HCT116 (cell line): Measurements from ENCODE around the gene LAD1. TPM values are rescaled to one million over a fixed set of nuclear protein-coding genes. Genes with fewer than 3 reads are reported as not detected.

Experiments
- ATAC-seq: fragments of 200-7000 bp; cut with Tn5 transposase; 2 replicates; pipeline ENCODE4 v1.9.1; 2020; ENCODE audit warnings: mild to moderate bottlenecking, moderate library complexity
- BruUV-seq: library from RNA; stranded (reverse); fragments of 400-500 nt; replicated peaks from 2 replicates; lab custom pipeline; 2021; lab: Mats Ljungman, UMichigan
- CTCF ChIA-PET: fragments of 300-600 bp; sonication (Branson Sonifier 250); formaldehyde crosslinking; loops from one replicate; lab custom pipeline; 2021; ENCODE audit warnings: antibody characterized with exemption; lab: Charles Lee
- POLR2A ChIA-PET: fragments of 300-600, 350-600 bp; sonication (Branson Sonifier 250); formaldehyde crosslinking; loops from one replicate; lab custom pipeline; 2021; ENCODE audit warnings: antibody characterized with exemption; lab: Charles Lee
- RAD21 ChIA-PET, 2 experiments: fragments of 300-600 bp; sonication (Branson Sonifier 250); formaldehyde crosslinking; loops; one replicate each; lab custom pipeline; 2023; ENCODE audit warnings: low total read pairs in 2 of 2; ENCODE audit not compliant: uncharacterized antibody in 2 of 2, unreplicated experiment in 2 of 2, low non-redundant PET in 1 of 2; lab: Charles Lee
- DNase-seq: peaks from one replicate; pipeline ENCODE4 v3.0.0-alpha.2; 2010; ENCODE audit warnings: low read depth, low spot score
- H2AFZ ChIP-seq: fragments of 200-600 bp; shearing (Covaris generic), sonication (generic); 2 replicates; pipeline ENCODE4 v1.6.1; 2017; ENCODE audit warnings: low read depth, mixed run types, mixed read lengths, antibody characterized with exemption, low read length; ENCODE audit not compliant: poor library complexity, severe bottlenecking
- H3K27ac ChIP-seq: 2 replicates; pipeline ENCODE4 v1.5.1; 2012; ENCODE audit warnings: low read depth, low read length
- H3K27me3 ChIP-seq: fragments of 200-600 bp; sonication (generic); 2 replicates; pipeline ENCODE4 v1.6.1; 2016; ENCODE audit warnings: mixed run types, low read length, mixed read lengths; ENCODE audit not compliant: insufficient read depth
- H3K36me3 ChIP-seq, 2 experiments: fragments of 200-500 bp in 1 of 2; fragments of 200-600 bp in 1 of 2; sonication (Bioruptor generic) in 1 of 2; sonication (generic) in 1 of 2; 2 replicates each; pipeline versions ENCODE4 v1.5.1 to v1.6.1; 2014 to 2016; ENCODE audit warnings: low read length in 2 of 2, inconsistent platforms in 1 of 2, mixed read lengths in 1 of 2, mixed run types in 1 of 2; ENCODE audit not compliant: insufficient read depth in 2 of 2, control insufficient read depth in 1 of 2
- H3K4me1 ChIP-seq, 2 experiments: fragments of 200-600 bp in 1 of 2; sonication (generic) in 1 of 2; 2 replicates each; pipeline versions ENCODE4 v1.5.1 to v1.6.1; 2012 to 2017; ENCODE audit warnings: low read length in 2 of 2, inconsistent platforms in 1 of 2, mild to moderate bottlenecking in 1 of 2, mixed read lengths in 1 of 2, mixed run types in 1 of 2, moderate library complexity in 1 of 2; ENCODE audit not compliant: insufficient read depth in 2 of 2, control insufficient read depth in 1 of 2
- H3K4me2 ChIP-seq: fragments of 200-600 bp; sonication (generic); 2 replicates; pipeline ENCODE4 v1.6.1; 2017; ENCODE audit warnings: mixed run types, low read length, mixed read lengths
- H3K4me3 ChIP-seq, 2 experiments: fragments of 200-600 bp in 1 of 2; sonication (generic) in 1 of 2; replicated peaks in 1 of 2; 2 replicates each; pipeline ENCODE4 v1.5.1; 2011 to 2016; ENCODE audit warnings: low read length in 2 of 2, control low read depth in 1 of 2, low read depth in 1 of 2, mild to moderate bottlenecking in 1 of 2, mixed read lengths in 1 of 2, mixed run types in 1 of 2
- H3K79me2 ChIP-seq: fragments of 200-600 bp; sonication (generic); 2 replicates; pipeline ENCODE4 v1.6.1; 2017; ENCODE audit warnings: mild to moderate bottlenecking, mixed run types, low read length, moderate library complexity, mixed read lengths; ENCODE audit not compliant: insufficient read depth
- H3K9ac ChIP-seq: fragments of 200-600 bp; sonication (generic); 2 replicates; pipeline ENCODE4 v1.6.1; 2016; ENCODE audit warnings: low read length, mixed read lengths
- H3K9me2 ChIP-seq: fragments of 200-600 bp; sonication (generic), shearing (Covaris generic); 2 replicates; pipeline ENCODE4 v1.6.1; 2017; ENCODE audit warnings: mixed run types, mild to moderate bottlenecking, moderate library complexity; ENCODE audit not compliant: insufficient read depth
- H3K9me3 ChIP-seq, 2 experiments: fragments of 200-500 bp in 1 of 2; fragments of 200-600 bp in 1 of 2; sonication (Bioruptor generic) in 1 of 2; sonication (generic) in 1 of 2; 2 replicates each; pipeline ENCODE4 v1.6.1; 2014 to 2017; ENCODE audit warnings: low read length in 2 of 2, mixed read lengths in 2 of 2, inconsistent platforms in 1 of 2, low read depth in 1 of 2, mild to moderate bottlenecking in 1 of 2, mixed run types in 1 of 2, moderate library complexity in 1 of 2; ENCODE audit not compliant: control insufficient read depth in 1 of 2, insufficient read depth in 1 of 2
- H4K20me1 ChIP-seq: fragments of 200-600 bp; sonication (generic), shearing (Covaris generic); 2 replicates; pipeline ENCODE4 v1.6.1; 2017; ENCODE audit warnings: mixed run types, mild to moderate bottlenecking, moderate library complexity; ENCODE audit not compliant: insufficient read depth
- CBX3 ChIP-seq: IDR thresholded peaks from 2 replicates; pipeline ENCODE4 v1.6.1; 2012; ENCODE audit warnings: low read depth
- CEBPB ChIP-seq: IDR thresholded peaks from 2 replicates; pipeline ENCODE4 v1.6.1; 2012; ENCODE audit warnings: low read depth
- EGR1 ChIP-seq: IDR thresholded peaks from 2 replicates; pipeline ENCODE4 v1.6.1; 2012; ENCODE audit warnings: low read depth
- ELF1 ChIP-seq: IDR thresholded peaks from 2 replicates; pipeline ENCODE4 v1.6.1; 2012; ENCODE audit warnings: low read depth, borderline replicate concordance
- EZH2phosphoT487 ChIP-seq: fragments of 200-600 bp; IDR thresholded peaks from 2 replicates; pipeline ENCODE4 v1.6.1; 2018; ENCODE audit warnings: antibody characterized with exemption, borderline replicate concordance
- FOSL1 ChIP-seq: IDR thresholded peaks from 2 replicates; pipeline ENCODE4 v1.6.1; 2012; ENCODE audit warnings: low read depth
- JUND ChIP-seq: IDR thresholded peaks from 2 replicates; pipeline ENCODE4 v1.6.1; 2012
- MAX ChIP-seq: IDR thresholded peaks from 2 replicates; pipeline ENCODE4 v1.6.1; 2012
- POLR2A ChIP-seq: IDR thresholded peaks from 2 replicates; pipeline ENCODE4 v1.7.0; 2011; ENCODE audit warnings: borderline replicate concordance; ENCODE audit not compliant: insufficient read depth, insufficient read length; ENCODE audit errors: extremely low read depth
- POLR2AphosphoS5 ChIP-seq: IDR thresholded peaks from 2 replicates; pipeline ENCODE4 v1.6.1; 2011; ENCODE audit warnings: mild to moderate bottlenecking, low read depth, low read length, moderate library complexity
- RAD21 ChIP-seq: IDR thresholded peaks from 2 replicates; pipeline ENCODE4 v1.6.1; 2012; ENCODE audit warnings: low read depth, mild to moderate bottlenecking
- REST ChIP-seq: IDR thresholded peaks from 2 replicates; pipeline ENCODE4 v1.6.1; 2012; ENCODE audit warnings: low read depth
- SIN3A ChIP-seq: IDR thresholded peaks from 2 replicates; pipeline ENCODE4 v1.6.1; 2012; ENCODE audit warnings: low read depth
- TCF7L2 ChIP-seq: IDR thresholded peaks from 2 replicates; pipeline ENCODE4 v1.7.0; 2011; ENCODE audit warnings: borderline replicate concordance, inconsistent platforms; ENCODE audit not compliant: insufficient read depth, insufficient read length; ENCODE audit errors: extremely low read depth
- YY1 ChIP-seq: IDR thresholded peaks from 2 replicates; pipeline ENCODE4 v1.6.1; 2011; ENCODE audit warnings: low read length, low read depth, moderate library complexity, mild to moderate bottlenecking; ENCODE audit not compliant: insufficient replicate concordance; ENCODE audit errors: extremely low read depth
- ZBTB33 ChIP-seq: IDR thresholded peaks from 2 replicates; pipeline ENCODE4 v1.6.1; 2011; ENCODE audit warnings: mild to moderate bottlenecking, low read length, moderate library complexity; ENCODE audit not compliant: insufficient replicate concordance; ENCODE audit errors: extremely low read depth
- ZFX ChIP-seq: fragments of 450-650 bp; IDR thresholded peaks from 2 replicates; pipeline ENCODE4 v1.6.1; 2017
- intact Hi-C: fragments of 100-400 bp; cut with micrococcal nuclease; formaldehyde crosslinking; loops from 2 replicates; pipeline ENCODE4 v1.10.0; 2022
- total RNA-seq: library from RNA; stranded (reverse); gene quantifications from one replicate; pipeline ENCODE4 v1.2.1, GENCODE V29; 2021; ENCODE audit not compliant: unreplicated experiment
- TF ChIP-seq, protein P1 (sequence below), 3 experiments: fragments of 200-600 bp in 1 of 3; sonication (generic) in 1 of 3; IDR thresholded peaks in 2 of 3; conservative IDR thresholded peaks in 1 of 3; 2 replicates each; pipeline ENCODE4 v1.5.1; 2012 to 2017; ENCODE audit warnings: low read depth in 2 of 3, low read length in 2 of 3, antibody characterized with exemption in 1 of 3, borderline replicate concordance in 1 of 3, control low read depth in 1 of 3, mild to moderate bottlenecking in 1 of 3, mixed read lengths in 1 of 3, mixed run types in 1 of 3, moderate library complexity in 1 of 3; ENCODE audit not compliant: insufficient read depth in 1 of 3
- TF ChIP-seq, protein P2 (sequence below): IDR thresholded peaks from 2 replicates; pipeline ENCODE4 v1.6.1; 2012

Gene LAD1
- total RNA-seq, 1 experiment from 2014 or later, result 56.1 TPM

DNA sequence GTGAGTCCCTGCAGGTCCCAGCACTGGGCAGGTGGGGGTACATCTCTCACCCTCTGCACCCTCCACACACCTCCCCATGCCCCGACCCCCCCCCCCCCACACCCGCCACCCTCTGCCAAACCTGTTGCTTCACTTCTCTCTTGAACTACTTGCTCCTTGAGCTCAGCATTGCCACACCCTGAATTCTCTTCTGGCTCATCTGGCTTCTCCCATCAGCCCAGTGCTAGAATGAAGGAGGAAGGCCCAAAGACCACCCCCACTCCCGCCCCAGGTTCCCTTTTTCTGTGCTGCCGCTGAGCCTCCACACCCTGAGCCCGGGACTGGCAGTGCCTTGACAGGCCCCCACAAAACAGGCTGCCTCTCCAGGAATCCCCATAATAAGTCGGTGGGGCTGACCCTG is 28.8 kb upstream of the LAD1 start:
- POLR2A ChIA-PET, result no interaction called here
- CTCF ChIA-PET, result no interaction called here
- DNase-seq, result no peak
- Histone ChIP-seq H3K4me1 (no peaks in the 10 kb centered on the region), H3K9me2 (no peaks in the 10 kb centered on the region), H3K4me3 (no peak overlapping the region), H3K36me3 (no peaks in the 10 kb centered on the region), H3K9ac (no peak overlapping the region), H3K79me2 (no peaks in the 10 kb centered on the region), H3K4me2 (no peak overlapping the region), H4K20me1 (no peaks in the 10 kb centered on the region), H2AFZ (no peak overlapping the region), H3K27ac (no peak overlapping the region), H3K9me3 (no peaks in the 10 kb centered on the region), H3K27me3 (no peaks in the 10 kb centered on the region)
- no TSS peak for BruUV-seq
- no peak for TF ChIP-seq RAD21
- no peak for TF ChIP-seq REST
- TF ChIP-seq ELF1, result no peak
- no peak for TF ChIP-seq TCF7L2
- TF ChIP-seq POLR2AphosphoS5, result no peak
- TF ChIP-seq POLR2A, result no peak
- no peak for TF ChIP-seq SIN3A
- TF ChIP-seq YY1, result no peak
- no peak for TF ChIP-seq ZBTB33
- TF ChIP-seq, protein P1, sequence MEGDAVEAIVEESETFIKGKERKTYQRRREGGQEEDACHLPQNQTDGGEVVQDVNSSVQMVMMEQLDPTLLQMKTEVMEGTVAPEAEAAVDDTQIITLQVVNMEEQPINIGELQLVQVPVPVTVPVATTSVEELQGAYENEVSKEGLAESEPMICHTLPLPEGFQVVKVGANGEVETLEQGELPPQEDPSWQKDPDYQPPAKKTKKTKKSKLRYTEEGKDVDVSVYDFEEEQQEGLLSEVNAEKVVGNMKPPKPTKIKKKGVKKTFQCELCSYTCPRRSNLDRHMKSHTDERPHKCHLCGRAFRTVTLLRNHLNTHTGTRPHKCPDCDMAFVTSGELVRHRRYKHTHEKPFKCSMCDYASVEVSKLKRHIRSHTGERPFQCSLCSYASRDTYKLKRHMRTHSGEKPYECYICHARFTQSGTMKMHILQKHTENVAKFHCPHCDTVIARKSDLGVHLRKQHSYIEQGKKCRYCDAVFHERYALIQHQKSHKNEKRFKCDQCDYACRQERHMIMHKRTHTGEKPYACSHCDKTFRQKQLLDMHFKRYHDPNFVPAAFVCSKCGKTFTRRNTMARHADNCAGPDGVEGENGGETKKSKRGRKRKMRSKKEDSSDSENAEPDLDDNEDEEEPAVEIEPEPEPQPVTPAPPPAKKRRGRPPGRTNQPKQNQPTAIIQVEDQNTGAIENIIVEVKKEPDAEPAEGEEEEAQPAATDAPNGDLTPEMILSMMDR (IDR thresholded peaks at IDR 0.05 in 2 of 3, conservative IDR thresholded peaks at IDR 0.05 in 1 of 3; ENCODE audit: borderline replicate concordance in 1 of 3, insufficient read depth in 1 of 3, low read depth in 2 of 3, low read length in 2 of 3), result no peak
- TF ChIP-seq MAX, result no peak
- no peak for TF ChIP-seq ZFX
- no peak for TF ChIP-seq JUND
- TF ChIP-seq, protein P2, sequence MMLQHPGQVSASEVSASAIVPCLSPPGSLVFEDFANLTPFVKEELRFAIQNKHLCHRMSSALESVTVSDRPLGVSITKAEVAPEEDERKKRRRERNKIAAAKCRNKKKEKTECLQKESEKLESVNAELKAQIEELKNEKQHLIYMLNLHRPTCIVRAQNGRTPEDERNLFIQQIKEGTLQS, result no peak
- no peak for TF ChIP-seq CEBPB
- TF ChIP-seq FOSL1, result no peak
- TF ChIP-seq EZH2phosphoT487, result no peak
- TF ChIP-seq CBX3, result no peak
- no peak for TF ChIP-seq EGR1
- intact Hi-C loops, result no loop called here
- ATAC-seq, result no peak
- RAD21 ChIA-PET, result no interaction called here
